Ramos (cell line): Measurements from ENCODE around the gene LTBP2.

Experiments
- in situ Hi-C: fragments of 300-500 bp; cut with MboI; formaldehyde crosslinking; loops from one replicate; pipeline ENCODE4 v1.14.3; 2022; ENCODE audit warnings: low sequenced_read_pairs; ENCODE audit not compliant: unreplicated experiment

The LTBP2 gene

GRCh38 chr14:74562515-74563232 lies 49.4 kb downstream of the LTBP2 start:
- in situ Hi-C loops: no loop called here

- in situ Hi-C loops: no loop called here
Observed at GRCh38 chr14:74558655-74559054, 53.4 kb downstream of the LTBP2 start.

GRCh38 chr14:74557691-74558090 lies 54.3 kb downstream of the LTBP2 start:
- in situ Hi-C loops: no loop called here

DNA sequence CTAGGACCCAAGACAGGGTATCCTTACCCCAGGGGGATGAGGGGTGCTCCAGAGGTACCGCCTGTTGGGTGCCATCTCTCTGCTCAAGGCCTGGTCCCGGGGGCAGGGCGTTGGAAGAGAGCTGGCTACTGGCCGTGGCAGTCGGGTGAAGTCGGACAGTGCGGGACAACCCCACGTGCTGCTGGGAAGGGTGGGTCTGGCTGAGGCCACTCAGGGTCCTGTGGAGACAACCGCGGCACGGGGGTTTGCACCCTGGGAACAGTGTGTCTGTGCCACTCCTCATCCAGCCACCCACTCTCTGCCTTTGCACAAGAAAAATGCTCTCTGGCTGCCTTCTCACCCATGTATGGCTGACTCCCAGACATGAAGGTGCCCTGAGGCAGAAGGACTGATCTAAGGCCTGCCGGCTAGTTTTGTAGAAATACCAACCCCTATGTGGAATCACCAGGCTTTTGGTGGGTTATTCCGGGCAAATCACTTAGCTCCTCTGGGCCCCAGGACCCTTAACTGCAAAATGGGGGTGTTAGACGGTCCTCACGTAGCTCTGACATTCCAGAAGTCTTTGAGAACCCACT lies 56.5 kb downstream of the LTBP2 start:
- in situ Hi-C loops: no loop called here

- in situ Hi-C loops: no loop called here
Observed at GRCh38 chr14:74554742-74555362, 57.2 kb downstream of the LTBP2 start.

DNA sequence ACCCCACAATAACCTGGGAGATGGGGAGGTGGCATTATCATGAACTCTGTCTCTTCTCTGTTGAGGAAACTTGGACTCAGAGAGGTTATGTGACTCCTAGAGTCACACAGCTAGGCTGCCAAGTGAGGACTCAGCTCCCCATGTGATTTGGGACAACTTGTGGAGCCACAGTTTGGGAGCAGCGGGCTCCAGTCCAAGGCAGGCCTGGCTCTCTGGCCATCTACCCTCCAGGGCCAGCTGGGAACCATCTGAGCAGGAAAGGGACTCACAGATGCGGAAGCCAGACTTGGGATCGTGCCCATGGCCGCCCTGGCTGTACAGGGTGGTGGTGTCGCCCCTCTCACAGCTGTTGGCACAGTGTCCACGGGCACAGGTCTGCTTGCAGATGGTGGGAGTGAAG lies 59.4 kb downstream of the LTBP2 start:
- in situ Hi-C loops: no loop called here

DNA sequence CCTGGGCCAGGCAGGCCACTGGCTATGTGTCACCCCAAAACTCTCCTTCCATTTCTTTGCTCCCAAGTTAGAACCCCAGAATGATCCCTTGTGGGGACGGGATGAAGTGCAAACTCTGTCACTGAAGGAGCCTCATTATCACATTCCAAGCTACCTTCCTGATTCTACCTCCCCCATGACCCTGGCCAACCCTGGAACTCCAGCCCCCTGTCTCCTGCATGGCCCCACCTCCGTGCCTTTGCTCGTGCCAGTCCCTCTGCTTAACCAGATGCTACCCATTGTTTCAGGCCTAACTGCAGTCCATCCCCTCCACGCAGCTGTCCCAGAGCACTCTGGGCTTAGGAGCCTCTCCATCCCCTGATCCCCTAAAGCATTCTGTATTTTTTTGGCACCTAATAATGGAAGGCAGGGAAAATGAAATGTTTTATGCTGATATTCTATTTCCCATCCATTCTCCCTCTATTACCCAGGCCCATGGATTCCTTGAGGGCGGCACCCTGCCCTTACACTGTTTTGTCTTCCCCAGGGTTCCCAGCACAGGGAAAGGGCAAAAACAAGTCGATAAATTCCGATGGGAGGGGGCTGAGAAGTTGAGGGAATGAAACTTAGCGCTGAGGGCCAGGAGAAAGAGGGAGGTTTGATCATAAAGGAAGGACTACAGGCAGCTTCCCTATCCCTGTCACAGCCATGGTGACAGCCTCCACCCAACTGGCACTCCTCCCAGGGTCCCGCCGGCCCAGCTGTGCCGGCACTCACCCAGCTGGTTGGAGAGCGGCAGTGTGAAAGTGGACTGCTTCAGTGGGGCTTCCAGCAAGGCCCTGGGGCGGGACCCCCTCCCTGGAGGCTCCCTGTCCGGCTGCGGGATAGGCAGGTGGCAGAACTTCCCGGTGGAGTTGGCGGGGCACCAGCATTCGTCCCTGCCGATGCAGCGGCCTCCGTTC lies 60.3 kb downstream of the LTBP2 start:
- in situ Hi-C loops: no loop called here

DNA sequence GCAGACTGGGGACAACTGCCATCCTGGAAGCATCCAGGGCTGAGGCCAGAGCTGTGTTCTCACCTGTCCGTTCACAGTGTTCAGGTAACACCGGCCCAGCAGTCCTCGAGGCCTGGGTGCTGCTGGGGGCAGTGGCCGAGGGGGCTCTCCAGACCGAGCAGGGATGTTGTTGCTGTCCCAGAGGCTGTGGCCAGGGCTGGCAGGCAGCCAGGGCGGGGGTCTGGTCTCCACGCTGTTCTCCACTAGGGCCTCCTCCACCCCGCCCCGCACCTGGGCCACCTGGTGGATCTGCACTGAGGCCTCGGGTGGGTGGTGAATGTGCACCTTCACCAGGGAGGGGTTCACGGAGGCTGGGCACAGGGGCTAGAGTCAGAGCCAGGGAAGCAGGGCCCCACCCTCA lies 61.0 kb downstream of the LTBP2 start:
- in situ Hi-C loops: no loop called here

GRCh38 chr14:74550071-74550470 lies 62.0 kb downstream of the LTBP2 start:
- in situ Hi-C loops: no loop called here

GRCh38 chr14:74549588-74549987 lies 62.4 kb downstream of the LTBP2 start:
- in situ Hi-C loops: no loop called here

DNA sequence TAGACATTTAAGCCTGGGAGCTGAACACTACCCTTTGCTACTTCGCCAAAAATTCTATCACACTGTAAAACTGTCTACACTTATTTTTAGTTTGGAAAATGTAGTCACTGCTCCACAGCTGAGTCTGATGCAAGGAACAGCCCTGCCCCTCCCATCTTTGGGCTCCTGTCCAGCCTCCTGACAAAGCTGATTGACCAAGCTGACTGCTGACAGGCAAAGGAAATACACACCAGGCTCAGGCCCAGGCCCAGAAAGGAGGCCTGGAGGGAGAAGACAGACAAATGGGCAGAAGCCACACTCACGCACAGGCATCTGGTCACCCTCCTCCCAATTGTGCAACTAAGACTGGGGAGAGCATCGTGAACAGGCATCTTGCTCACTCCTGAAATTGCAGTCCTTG lies 63.2 kb downstream of the LTBP2 start:
- in situ Hi-C loops: no loop called here

- in situ Hi-C loops: no loop called here
Observed at GRCh38 chr14:74547331-74547927, 64.6 kb downstream of the LTBP2 start.

DNA sequence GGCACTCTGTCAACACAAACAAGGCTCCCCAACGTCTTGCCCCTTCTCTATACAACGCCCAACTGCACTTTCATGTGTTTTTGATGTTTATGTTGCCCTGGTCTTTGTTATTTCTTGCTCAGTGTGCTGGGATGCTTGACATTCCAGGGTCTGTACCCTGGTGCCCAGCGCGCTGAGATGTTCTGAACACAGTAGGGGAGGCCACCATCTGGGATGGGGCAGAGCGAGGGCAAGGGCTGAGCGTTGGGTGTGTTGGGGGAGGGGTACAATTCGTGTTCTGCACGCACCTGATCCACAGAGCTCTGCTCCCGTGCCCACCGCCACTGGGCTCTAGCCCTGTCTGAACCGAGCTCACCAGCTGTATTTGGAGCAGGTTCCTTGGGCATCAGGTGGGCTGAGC lies 65.6 kb downstream of the LTBP2 start:
- in situ Hi-C loops: no loop called here

DNA sequence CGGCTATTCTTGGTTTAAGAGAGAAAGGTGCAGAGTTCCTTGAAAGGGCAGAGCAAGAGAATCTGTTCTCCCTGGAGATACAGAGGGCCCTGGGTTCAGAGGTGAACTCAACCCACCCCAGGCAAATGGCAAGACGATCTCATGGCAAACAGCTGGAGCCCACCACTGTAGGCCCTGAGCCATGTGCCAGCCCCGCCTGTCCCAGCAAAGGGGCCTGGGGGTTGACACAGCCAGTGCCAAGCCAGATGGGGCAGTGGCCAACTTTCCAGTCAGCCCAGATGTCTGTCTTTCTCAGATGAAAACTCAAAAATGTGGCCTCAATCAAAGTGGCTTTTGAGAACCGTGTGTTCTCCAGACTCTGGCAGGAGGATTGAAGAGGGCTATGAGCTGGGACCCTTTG lies 66.7 kb downstream of the LTBP2 start:
- in situ Hi-C loops: no loop called here

- in situ Hi-C loops: no loop called here
Observed at GRCh38 chr14:74543771-74544438, 68.1 kb downstream of the LTBP2 start.

GRCh38 chr14:74542056-74542685 lies 69.9 kb downstream of the LTBP2 start:
- in situ Hi-C loops: no loop called here

GRCh38 chr14:74541225-74541624 lies 70.8 kb downstream of the LTBP2 start:
- in situ Hi-C loops: no loop called here

DNA sequence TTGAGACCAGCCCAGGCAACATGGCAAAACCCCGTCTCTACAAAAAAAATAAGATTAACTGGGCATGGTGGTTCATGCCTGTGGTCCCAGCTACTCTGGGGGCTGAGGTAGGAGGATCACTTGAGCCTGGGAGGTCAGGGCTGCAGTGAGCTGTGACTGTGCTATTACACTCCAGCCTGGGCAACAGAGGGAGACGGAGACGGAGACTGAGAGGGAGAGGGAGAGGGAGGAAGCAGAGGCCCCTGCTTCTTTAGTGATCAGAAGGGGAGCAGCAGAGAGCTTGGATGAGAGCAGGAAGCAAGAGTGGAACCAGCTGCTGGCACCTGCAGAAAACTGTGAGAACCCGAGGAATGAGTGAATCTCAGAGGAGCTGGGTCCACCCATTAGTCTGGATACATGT lies 72.5 kb downstream of the LTBP2 start:
- in situ Hi-C loops: no loop called here
